SK-N-MC (cell line): Measurements from ENCODE around the gene BCL11B.

Source experiments
- EZH2 ChIP-seq: fragments of 200-600 bp; sonication (generic); IDR thresholded peaks from one replicate; pipeline ENCODE4 v1.6.1; 2017; ENCODE audit warnings: antibody characterized with exemption
- POLR2AphosphoS5 ChIP-seq: IDR thresholded peaks from 2 replicates; pipeline ENCODE4 v1.6.1; 2012; ENCODE audit warnings: mild to moderate bottlenecking, low read depth, low read length, borderline replicate concordance

DNA sequence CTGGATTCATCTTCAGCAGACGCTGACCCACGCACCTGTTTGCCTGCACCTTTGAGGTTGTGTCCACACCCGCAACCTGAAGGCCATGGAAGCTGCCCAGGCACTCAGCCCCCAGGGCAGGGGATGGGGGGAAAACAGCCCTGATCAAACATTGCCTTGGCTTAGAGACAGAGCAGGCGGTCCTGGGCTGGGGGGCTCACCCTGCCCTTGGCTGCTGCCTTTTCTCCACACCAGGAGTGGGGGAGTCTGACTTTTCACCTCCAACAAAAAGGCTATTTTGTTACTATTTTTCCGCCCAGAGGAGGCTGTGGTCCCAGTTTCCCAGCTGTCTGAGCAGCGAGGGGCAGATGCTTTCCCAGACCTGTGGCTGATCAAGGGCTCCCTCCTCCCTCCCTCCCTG is 24.2 kb downstream of the BCL11B start:
- TF ChIP-seq POLR2AphosphoS5, result no peak; the same call in 1 of the 2 replicates
- no peak for TF ChIP-seq EZH2
